IPS-NIHi11 (cell line): Measurements from ENCODE around the gene MTA3.

Experiments
- DNase-seq: peaks from one replicate; pipeline ENCODE4 v3.0.0; 2012; ENCODE audit warnings: mixed read lengths, low spot score

The MTA3 gene

DNA sequence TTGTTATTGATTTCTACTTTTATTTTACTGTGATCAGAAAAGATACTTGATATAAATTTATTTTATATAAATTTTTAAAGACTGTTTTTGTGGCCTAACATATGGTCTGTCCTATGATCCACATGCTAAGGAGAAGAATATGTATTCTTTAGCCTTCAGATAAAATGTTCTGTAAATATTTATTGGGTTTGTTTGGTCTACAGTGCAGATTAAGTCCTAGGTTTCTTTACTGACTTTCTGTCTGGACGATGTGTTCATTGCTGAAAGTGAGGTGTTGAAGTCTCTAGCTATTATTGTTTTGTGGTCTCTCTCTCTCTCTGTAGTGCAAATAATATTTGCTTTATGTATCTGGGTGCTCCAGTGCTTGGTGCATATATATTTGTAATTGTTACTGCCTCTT, 165.4 kb downstream of the MTA3 start:
- no peak for DNase-seq

DNA sequence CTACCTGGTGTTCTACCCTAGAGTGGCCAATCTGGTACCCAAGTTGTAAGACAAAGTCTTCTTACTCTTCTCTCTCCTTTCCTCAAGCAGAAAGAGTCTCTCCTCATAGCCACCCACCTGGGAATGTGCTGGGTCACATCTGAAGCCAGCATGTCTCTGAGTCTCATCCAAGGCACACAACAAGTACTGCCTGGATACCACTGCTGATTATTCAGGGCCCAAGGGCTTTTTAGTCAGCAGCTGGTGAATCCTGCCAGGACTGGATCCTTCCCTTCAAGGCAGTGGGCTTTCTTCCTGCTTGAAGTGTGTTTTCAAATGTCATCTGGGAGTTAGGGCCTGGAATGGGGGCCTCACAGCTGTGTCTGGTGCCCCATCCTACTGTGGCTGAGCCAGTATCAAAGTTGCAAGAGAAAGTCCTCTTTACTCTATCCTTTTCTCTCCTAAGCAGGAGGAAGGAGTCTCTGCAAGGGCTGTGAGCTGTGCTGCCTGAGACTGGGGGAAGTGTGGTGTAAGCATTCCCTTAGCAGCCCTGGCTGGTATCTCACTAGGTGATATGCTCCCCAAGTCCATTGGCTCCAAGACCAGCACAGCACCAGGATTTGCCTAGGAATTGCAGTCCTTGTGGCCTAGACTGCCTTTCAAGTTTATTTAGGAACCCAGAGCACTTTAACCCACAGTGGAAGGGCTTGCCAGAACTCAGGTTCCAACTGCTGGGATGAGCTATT, 168.3 kb downstream of the MTA3 start:
- no peak for DNase-seq

DNA sequence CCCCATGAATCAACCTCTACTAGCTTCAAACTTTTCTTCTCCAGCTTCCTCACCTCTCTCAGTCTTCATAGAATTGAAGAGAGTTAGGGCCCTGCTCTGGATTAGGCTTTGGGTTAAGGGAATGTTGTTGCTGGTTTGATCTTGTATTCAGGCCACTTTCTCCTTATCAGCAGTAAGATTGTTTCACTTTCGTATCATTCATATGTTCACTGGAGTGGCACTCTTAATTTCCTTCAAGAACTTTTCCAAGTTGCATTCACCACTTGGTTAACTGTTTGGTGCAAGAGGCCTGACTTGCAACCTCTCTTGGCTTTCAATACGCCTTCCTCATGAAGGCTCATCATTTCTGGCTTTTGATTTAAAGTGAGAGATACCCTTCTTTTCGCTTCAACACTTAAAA, 172.7 kb downstream of the MTA3 start:
- no peak for DNase-seq

DNA sequence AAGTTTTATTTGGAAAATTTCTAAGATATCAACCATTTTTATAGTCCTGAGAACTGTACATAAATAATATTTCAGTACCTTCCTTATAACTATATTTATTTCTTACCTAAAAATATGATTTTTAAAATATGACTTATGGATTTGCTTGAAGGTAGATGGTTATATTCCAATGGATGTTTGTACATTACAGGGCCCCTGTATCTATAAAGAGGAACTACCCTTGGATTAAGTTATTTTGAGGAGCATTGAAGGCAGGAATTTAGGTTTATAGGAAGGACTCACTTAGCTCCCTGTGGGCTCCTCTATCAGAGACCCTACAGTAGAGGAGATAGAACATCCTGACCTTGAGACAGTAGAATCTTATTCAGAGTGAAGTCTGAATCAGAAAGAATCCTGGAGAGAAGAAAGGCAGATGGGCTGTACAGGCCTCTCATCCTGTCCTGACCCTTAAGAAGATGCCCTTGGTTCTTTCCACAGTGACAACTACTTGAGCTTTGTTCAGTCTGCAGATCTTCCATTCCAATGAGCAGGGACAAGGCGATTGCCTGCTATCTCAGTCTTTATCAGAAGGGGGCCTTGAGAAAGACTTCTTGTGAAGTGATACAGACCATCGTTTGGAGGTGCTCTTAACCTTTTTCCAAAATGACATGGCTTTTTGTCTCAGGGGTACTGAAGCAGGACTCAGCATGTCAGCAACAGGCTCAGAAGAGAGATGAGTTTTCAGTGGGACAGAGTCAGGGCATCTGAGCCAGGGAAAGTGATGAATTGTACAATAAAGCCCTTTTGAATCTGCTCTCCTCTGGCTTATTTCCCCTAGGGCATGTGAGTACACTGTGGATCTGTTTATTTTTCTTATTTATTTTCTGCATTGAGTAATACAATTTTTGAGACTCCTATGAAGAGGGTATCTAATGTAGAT, 174.6 kb downstream of the MTA3 start:
- no peak for DNase-seq

DNA sequence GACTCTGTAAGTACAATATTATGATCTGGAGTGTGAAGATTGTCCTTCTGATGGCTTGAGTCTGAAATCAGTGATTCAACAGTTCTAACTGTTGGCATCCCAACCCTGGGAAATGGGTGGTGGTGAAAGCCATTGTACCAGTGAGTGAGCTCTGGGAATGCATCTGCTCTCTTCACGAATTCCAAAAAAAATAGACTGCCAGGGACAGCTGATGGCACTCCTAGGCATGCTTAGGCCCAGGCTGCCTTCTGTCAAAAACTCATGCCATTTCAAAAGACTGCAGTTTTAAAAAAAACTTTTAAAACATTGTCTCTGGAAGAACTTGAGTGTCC, 175.2 kb downstream of the MTA3 start:
- DNase-seq, result no peak

DNA sequence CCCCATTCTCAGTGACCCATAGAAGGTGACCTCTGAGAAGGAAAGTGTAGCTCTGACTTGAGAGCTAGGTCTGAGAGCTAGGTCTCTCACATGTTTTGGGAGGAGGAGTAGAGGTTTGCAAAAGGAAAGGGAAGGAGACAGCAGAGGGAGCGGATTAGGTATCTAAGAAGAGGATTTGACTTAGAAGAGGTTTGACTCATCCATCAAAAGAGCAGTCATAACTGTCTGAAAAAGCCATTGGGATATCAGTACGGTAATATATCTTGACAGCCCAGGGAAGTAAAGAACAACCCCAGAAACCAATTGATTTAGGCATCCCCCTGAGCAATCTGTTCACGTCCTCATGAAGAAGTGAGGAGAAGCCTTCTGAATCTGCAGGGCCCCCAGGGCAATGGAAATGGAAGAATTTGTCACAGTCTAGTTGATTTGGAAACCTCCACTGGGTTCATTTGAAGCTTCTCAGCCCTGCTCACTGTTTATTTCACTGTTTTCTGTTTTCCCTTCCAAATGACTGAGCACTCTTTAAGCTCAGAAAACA, 176.2 kb downstream of the MTA3 start:
- no peak for DNase-seq

DNA sequence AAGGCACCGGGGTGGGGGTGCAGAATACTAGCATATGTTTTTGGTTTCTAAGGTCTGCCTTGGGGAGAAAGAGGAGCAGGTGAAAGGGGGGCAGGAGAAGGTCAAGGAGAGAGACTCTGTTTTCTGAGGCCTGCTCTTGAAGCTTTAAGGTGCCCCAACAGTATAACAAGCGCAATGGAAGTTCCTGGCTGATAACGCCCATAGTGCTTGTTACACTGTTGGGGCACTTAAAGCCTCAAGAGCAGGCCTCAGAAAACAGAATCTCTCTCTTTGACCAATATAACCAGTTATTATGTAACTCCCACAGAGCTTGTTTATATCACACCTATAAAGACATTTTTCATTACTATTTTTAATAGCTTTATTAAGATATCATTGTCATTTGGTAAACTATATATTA, 179.0 kb downstream of the MTA3 start:
- DNase-seq, result no peak

DNA sequence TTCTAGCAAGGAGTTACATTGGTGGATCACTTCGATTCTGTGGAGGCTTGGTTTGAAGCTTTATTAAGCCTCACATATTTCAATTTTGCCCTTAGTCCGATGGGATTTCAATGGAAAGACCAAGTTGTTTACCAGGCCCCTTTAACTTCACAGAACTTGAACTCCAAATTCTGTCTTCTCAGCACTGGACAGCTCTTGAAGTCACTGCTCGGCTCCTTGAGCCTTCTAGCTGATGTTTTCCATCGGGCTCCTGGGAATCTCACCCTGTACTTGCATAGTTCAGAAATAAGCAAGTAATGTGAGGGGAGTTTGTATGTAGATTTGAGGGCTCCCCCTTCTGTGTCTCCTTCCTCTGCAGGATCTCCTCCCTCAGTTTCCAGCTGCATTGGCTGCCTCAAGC, 180.4 kb downstream of the MTA3 start:
- DNase-seq, result no peak

DNA sequence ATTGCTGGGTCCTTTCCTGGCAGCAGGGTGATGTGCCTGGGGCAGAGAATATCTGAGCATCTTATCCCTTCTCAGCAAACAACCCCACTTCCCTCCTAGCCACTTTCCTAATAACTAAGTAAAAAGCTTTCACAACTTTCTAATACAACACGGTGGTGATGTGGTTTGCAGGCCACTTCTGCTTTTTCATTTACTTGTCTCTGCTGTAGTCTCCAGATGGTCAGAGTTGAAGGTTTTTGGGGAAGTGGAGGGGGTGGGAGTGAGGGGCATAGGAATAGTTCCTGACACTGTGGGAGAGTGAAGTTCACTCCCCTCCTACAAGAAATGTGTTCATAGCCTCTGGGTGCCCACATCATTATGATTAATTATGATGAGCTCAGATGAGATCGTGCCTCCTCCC, 183.9 kb downstream of the MTA3 start:
- no peak for DNase-seq

DNA sequence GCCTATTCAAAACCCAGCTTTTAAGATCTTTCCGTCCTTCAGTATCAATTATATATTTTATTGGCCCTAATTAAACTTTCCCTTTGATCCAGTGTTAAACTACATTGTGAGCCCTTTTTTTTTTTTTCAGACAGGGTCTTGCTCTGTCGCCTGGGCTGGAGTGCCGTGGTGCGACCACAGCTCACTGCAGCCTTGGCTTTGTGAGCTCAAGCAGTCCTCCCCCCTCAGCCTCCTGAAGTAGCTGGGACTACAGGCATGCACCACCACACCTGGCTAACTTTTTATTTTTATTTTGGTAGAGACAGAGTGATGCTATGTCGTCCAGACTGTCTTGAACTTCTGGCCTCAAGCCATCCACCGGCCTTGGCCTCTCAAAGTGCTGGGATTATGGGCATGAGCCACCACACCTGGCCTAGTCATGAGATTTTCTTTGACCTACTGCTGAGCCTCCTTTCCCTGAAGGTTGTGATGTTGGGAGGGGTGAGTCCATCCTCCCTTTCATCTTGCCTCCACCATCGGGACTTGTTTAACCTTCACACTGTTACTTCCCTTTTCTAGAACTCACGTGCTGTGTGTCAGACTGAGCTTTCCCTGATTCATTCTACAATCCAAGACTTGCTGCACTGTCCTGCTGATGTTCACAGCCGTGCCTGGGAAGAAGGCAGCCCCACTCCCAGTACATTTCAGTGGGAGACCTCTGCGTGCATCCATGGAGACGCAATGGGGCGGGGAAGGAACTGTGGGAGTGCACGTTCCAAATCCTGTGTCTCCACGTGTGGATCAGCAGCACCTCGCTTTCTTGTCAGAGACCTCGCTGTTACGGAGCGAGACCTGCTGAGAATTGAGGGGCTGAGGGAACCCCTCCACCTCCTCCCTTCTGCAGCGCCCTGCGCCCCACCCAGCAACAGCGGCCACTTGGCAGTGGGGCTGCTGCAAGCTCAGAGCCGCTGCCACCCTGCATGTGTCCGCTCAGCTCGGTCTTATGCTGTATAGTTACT, 184.7 kb downstream of the MTA3 start:
- no peak for DNase-seq

DNA sequence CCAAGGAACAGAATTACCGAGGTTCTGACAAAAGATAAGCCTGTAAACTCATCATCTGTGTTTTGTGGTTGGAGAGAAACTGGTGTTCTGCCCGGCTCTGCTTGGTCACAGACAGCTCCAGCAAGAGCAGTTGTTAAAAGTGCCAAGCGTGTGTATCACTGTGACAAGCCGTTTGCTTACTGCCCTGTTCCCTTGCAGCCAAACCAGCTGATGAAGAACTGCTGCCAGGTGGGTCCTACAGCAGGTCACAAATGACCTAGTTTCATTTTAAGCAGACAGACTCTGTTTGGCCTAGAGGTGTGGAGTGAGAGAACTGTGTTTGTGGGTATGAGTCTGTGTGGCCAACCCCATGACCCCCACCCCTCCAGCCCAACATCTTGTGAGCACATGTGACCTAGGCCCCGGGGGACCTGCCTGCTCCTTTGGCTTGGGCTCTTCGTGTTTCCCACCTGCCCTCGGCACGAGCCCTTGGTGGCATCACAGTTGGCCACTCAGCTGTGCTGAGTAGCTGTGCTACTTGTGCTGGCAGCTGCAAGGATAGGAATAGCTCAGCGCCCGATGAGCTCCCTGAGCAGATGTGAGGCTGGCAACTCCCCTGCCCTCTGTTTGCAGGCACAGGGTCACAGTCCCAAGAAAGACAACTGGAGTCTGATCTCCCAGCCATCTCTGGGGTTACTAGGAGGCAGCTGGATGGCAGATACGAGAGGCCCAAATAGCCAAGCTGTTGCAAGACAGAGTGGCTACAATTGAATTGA, 185.8 kb downstream of the MTA3 start:
- no peak for DNase-seq

DNA sequence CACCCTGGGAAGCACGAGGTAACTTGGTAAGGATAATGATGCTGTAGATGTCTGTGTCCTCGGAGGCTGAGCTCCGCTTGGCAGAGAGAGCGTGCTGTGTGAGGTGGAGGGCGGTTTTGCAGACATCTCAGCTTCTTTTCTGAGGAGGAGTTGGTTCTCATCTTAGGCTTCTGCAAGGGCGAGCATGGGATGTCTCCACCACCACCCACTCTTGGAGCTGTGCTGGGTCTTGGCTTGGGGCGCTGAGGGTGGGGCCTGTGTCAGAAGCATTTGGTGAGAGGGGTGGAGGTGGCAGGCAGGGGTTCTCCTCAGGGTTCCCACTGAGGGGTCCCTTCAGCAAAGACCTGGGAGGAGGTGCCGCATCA, 186.3 kb downstream of the MTA3 start:
- DNase-seq, result no peak

DNA sequence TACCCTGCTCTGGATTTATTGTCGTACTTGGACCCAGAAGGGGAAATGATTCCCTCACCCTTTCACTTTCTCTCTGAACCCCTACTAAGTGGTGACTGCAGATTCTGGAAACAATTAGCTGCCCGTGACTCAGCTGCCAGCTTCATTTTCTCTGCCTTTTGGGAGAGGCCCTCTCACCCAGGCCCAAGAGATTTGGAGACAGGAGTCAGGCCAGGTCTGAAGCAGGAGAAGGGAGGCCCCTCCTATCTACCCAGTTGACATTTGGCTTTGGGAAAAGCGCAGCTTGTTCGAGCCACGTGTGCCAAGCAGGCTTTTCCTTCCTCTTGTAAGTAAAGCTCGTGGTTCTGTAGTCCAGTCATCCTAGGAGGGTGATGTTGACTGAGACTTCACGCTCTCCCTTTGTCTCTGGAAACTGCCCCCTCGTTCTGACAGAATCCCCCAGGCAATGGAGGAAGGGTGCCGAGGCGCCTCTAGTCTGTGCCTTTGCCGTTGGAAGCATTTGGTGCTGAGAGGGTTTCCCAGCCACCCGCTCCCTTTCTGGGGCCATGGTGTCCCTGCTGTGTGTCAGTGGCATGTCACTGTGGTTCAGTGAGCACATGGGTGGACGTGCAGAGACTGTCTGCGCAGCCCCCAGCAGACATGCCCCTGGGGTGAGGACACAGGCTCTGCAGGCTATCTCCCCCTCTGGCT, 186.9 kb downstream of the MTA3 start:
- DNase-seq, result no peak

DNA sequence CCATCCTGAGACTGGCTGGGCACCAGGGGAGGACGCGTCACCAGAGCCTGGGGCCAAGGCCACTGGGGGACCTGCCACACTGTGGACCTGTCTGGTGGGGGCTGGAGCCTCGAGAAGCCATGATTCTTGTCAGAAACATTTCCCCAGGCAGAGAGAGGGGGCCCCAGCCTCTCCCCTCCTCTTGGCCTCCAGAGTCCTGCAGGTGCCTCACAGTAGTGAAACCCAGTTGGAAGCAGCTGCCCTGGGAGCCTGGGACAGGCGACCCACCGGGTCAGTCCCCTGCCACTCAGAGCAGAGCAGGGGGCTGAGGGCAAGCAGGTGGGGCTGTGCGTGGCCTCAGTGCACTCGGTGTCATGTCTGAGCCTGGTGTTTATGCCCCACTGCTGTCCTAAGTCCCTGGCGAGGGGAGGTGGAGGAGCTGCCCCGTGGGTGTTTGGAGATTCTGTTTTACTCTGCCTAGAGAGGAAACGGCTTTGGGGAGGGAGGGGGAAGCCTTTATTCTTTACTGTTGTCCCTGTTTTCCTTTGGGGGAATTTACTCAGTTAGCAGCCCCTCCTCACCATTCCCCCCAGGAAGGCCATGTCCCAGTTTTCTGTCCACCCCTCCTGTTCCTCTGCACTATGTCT, 187.8 kb downstream of the MTA3 start:
- DNase-seq, result no peak

DNA sequence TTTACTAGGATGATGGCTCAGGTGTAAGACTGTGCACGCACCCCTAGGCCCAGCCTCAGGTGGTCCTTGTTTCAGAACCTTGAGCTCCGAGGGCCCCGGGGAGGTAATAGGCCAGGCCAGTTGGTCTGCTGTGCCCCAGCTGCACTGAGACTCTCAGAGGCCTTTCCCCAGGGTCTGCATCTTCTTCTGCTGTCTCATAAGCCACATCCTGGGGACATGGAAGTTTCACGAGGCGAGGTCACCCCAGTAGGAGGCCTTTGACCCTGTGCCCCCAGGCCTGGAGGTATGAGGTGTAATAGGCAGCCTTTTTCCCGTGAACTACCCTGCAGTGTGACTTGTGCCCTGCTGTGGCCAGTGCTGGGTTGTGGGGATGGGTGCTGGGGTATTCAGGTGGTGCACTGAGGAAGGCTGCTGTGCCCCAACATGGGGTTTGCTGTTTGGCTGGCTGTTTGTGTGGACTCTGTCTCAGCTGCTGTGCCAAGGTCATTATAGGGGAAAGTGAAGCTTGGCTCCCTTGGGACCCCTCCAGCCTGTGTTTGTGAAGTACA, 188.6 kb downstream of the MTA3 start:
- no peak for DNase-seq

DNA sequence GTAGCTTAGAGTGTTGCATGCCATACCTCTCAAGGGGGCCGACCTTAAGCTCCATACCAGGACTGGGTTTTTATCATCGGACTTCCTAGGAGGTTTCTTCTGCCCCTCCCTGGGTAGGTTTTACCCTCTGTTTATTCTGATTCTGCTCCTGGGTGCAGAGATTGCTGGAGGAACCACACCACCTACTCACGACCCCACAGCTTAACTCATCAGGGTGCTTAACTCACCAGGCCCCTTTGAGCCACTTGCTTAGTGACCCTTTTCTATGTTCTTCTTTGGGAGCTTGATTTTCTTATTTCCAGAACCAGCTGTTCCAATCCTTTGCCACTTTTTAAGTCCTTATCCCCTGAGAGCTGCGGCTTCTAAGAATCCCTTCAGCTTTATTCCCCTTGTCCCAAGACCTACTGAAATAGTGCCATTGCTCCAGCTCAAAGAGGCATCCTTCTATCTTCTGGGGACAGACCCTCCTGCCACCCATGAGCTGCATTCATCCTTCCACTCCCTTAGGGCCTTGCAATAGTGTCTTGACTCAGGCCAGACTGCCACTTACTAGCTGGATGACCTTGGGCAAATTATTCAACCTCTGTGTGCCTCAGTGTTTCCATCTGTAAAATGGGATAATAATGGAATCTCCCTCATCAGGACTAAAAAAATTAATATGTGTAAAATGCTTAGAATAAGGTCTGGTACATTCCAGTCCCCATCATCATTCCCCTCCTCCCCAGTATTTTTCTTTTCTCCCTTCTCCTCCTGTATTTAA, 189.7 kb downstream of the MTA3 start:
- no peak for DNase-seq

DNA sequence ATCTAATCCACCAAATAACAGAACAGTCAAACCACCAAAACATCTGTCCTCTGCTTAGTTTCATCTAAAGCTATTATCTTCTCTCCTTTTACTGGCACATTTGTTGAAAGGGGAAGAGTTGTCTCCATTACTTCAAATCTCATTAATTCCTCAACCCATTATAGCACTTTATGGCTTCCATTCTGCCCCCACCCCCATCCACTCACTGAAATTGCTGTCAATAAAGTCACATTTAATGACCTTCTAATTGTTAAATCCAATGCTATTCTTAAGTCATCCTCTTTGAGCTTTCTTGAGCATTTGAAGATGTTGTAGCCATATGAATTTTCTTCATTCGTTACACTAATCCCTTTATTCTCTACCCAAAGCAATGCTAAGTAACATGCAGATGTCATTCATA, 190.3 kb downstream of the MTA3 start:
- no peak for DNase-seq

DNA sequence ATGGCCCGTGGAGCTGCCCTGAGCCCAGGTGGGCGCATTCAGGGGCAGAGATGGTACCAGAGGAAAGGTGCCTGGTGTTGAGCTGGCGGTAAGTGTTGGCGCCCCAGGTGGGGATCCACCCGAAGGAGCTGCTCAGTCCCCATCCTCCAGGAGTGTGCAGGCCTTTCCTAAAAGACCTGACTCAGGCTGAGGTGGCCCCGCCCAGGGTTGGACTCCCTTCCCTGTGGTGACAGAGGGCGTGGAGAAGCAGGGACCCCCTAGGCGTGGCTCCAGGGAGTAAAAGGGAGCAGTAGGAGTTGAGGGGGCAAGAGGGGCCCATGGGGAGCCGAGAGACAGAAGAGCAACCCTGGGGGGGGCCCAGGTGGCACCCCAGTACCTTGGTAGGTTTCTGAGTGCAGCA, 193.1 kb downstream of the MTA3 start:
- DNase-seq, result no peak

DNA sequence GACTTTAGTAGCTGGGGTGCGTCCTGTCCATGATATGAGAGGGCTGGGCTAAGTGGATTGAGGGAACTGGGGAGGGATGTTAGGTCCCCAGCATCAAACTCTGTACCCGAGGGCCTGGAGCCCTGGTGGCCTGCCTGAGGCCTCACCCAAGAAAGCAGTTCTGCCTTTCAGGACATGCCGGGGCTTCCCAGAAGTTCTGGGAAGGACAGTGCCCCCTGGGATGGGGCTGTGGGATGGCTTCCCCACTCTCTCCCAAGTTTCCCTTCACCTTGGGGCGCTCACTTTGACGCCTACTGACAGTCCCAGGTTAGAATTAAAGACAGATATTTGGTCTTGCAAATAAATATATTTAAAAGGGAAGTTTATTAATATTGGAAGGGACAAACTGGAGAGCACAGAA, 193.7 kb downstream of the MTA3 start:
- no peak for DNase-seq
